GM21515 (cell line): ENCODE results near the gene ABCB7.
"Not testable (repeated sequence)": the region's sequence is repeated elsewhere in the genome, so short reads cannot be mapped to it uniquely, and the experiment has no call there.

Experiments used
- ATAC-seq: cut with Tn5 transposase; IDR thresholded peaks from one replicate; pipeline ENCODE4 v1.9.1; 2021; ENCODE audit not compliant: unreplicated experiment

Gene ABCB7

DNA sequence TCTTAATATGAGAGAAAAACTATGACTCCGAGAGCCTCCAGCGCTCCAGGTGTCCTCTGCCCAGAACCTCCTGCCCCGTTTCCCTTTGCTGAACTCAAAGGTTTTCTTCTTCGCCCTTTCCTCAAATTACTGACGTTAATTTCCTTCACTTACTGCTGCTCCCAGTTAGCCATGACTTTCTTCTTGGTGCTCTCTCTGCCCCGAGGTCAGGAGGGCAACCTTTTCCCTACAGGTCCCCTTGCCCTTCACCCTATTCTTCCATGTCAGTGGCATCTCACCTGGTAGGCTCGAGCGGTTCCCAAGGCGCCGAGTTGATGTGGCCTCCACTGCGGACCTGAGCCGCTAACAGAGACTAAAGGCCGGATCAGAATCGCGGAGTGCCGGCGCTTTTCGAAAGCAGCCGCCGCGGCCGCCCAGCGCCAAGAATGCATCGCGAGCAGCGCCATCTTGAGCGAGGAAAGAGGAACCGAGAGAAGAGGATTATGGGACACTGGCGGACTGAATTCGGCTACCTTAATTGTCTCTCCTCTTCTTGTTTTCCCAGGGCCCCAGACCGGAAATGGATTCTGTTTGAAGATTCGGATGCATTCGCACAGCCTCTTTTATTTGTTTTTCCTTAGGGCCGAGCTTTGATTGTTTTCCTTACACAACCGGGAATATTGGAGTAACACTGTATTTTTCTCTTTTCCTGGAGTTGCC, at the start of gene ABCB7:
TSS of gene ABCB7 (minus strand) at position 457 of the 699 bp plus-strand sequence. CDS start at position 446, 11 bp downstream.
- ATAC-seq: peak; percentile 90

DNA sequence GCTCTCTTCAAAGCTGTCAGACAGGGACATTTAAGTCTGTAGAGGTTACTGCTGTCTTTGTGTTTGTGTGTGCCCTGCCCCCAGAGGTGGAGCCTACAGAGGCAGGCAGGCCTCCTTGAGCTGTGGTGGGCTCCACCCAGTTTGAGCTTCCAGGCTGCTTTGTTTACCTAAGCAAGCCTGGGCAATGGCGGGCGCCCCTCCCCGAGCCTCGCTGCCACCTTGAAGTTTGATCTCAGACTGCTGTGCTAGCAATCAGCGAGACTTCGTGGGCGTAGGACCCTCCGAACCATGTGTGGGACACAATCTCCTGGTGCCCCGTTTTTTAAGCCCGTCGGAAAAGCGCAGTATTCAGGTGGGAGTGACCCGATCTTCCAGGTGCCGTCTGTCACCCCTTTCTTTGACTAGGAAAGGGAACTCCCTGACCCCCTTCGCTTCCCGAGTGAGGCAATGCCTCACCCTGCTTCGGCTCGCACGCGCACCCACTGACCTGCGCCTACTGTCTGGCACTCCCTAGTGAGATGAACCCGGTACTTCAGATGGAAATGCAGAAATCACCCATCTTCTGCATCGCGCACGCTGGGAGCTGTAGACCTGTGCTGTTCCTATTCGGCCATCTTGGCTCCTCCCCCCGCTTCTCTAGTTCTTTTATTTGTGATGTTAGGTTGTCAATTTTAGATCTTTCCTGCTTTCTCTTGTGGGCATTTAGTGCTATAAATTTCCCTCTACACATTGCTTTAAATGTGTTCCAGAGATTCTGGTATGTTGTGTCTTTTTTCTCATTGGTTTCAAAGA, 32.5 kb upstream of the ABCB7 start:
- ATAC-seq: not testable (repeated sequence)

DNA sequence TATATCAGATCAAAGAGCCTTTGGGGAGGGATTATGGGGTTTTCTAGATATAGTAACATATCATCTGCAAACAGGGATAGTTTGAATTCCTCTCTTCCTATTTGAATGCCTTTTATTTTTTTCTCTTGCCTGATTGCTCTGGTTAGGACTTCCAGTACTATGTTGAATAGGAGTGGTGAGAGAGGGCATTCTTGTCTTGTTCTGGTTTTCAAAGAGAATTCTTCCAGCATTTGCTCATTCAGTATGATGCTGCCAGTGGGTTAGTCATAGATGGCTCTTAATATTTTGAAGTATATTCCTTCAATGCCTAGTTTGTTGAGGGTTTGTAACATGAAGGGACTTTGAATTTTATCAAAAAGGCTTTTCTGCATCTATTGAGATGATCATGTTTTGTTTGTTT, 25.6 kb upstream of the ABCB7 start:
- ATAC-seq: no peak

DNA sequence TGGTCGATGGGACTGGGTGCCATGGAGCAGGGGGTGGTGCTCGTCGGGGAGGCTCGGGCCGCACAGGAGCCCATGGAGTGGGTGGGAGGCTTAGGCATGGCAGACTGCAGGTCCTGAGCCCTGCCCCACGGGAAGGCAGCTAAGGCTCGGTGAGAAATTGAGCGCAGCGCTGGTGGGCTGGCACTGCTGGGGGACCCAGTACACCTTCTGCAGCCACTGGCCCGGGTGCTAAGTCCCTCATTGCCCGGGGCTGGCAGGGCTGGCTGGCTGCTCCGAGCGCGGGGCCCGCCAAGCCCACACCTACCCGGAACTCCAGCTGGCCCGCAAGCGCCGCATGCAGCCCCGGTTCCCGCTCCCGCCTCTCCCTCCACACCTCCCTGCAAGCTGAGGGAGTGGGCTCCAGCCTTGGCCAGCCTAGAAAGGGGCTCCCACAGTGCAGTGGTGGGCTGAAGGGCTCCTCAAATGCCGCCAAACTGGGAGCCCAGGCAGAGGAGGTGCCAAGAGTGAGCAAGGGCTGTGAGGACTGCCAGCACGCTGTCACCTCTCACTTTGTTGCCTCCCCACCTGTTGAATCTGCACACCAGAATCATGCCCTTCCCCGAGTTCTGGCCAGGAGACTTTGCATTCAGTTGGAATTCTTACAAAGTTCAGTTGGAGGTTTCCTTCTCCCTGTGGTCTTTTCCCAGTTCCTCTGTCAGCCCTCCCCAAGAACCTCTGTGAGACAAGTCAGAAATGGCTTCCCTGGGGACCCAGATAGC, 23.6 kb upstream of the ABCB7 start:
- not testable (repeated sequence) for ATAC-seq

DNA sequence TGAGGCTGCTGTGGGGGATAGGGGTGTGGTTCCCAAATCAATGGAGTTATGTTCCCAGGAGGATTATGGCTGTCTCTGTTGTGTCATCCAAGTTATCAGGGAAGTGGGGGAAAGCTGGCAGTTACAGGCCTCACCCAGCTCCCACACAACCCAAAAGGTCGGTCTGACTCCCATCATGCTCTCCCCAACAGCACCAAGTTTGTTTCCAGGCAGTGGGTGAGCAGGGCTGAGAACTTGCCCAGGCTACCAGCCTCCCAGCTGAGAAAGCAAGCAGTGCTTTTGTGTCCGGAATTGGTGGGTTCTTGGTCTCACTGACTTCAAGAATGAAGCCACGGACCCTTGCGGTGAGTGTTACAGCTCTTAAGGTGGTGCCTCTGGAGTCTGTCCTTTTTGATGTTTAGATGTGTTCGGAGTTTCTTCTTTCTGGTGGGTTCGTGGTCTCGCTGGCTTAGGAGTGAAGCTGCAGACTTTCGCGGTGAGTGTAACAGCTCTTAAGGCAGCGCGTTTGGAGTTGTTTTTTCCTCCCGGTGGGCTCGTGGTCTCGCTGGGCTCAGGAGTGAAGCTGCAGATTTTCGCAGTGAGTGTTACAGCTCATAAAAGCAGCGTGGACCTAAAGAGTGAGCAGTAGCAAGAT, 16.3 kb upstream of the ABCB7 start:
- not testable (repeated sequence) for ATAC-seq

DNA sequence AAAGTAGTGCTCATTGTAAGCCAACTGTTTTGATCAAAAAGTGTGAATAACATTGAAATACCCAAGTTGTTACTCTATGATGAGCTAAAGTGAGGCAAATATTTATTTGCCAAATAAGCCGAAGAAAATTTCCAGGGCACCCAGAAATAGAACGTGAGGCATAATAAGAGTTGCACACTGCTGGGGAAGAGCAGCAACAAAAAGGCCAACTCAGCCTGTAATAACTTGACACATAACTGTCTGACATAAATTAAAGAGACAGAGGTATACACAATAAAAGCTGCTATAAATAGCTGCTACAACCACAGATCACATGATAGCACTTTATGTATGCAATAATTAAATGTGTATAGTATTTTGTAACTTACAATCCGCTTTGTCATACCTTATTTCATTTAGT, 2.0 kb upstream of the ABCB7 start:
- ATAC-seq: no peak

DNA sequence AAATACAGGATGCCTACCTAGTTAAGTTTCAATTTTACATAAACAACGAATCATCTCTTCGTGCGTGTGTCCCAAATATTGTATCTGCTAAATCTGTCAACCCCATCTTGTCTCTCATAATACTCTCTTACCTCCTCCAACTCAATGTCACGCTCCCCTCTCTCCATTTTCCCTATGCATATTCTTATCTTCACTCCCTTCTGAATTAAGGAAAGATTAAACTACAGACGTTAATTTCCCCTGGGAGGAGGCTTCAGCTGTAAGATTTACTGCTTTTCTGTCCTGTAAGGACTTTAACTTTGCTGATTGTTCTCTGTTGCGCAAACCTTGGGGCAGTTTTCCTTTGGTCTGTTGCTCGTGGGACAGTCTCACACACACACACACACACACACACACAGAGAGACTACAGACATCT, 455 bp upstream of the ABCB7 start:
- peak; percentile 22 for ATAC-seq

DNA sequence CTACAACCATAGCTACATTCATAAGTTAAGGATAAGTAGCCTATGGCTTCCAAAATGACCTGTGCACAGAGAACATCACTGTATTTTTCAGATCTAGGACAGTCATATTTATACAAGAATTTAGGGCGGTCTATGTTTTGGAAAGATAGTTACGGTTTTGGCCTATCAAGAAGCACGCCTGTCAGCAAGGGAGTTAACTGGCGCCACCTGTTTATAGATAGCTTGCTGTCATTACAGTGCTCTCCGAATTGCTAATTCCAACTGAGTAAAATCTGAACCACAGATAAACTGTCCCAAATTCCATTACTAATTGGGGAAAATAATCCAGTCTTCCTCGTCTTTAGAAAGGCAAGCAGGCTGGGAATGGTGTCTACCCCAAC, 646 bp downstream of the ABCB7 start:
- peak; percentile 57 for ATAC-seq

DNA sequence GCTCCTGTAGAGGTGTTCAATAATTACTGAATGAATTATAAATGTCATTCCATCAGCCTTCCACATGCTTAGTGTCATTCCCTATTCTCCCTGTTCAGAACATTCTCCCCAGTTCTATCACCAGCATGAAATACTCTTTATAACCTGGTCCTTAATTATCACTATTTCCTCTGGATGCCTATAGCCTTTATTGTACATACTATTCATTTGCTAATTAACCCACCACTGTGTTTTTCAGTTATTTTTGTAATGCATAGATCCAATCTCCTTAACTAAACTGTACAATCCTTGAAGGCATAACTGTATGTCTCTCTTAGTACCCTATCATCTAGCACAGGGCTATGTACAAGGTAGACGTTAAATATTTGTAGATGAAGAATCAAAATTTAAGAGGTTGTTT, 1.2 kb downstream of the ABCB7 start:
- no peak for ATAC-seq

DNA sequence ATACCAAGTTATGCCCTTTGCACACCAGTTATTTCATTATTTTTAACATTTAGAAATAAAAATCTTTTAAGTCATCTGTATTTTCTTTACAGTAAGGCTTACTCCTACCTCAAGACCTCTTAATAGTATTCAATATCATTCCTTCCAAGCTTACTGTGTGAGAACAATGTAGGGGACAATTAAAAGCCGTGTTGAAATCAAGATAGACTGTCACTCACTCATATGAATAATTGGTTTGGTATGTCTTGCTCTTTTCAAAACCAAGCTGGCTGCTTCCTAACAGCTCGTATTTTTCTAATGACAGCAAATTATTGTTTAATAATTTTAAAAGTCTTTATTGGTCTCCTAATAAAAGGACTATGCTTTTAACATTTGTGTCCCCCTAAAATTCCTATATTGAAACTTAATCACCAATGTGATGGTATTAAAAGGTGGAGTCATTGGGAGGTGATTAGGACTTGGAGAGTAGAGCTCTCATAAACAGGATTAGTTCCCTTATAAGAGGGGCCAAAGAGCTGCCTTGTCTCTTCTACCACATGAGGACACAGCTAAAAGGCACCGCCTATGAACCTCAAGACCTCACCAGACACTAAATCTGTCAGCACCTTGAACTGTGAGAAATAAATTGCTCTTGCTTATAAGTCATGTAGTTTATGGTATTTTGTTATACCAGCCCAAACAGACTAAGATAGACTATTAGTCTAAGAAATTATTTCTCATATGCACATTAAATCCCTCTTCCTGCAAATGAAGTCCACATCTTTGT, 4.1 kb downstream of the ABCB7 start:
- ATAC-seq: no peak

DNA sequence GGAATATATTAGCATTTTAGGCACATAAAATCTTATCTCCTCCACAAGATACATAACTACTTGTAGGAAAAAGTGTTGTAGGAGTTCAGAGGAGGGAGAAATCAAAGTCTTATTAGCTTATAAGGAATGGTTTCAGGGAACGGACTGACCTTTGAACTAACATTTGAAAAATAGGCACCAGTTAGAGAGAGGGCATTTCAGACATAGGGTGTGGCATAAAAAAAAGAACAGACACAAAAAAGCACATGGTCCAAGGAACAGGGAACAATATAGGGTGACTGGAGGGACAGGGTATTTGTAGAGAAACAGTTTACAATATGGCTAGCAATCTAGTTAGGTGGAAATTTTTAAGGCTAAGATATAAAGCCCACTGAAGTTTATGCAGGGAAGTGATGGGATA, 6.4 kb downstream of the ABCB7 start:
- ATAC-seq: no peak

DNA sequence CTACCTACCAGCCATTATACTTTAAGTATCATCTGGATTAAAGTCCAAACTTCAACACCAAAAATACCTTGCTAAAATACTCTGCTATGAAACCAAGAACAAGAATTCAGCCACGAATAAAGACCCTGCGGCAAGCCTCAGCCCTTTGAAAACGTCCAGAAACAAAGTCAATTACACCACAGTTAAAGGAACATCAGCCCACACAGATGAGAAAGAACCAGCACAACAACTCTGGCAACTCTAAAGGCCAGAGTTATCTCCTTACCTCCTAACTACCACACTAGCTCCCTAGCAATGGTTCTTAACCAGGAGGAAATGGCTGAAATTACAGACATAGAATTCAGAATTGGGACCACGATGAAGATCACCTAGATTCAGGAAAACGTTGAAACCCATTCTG, 23.4 kb downstream of the ABCB7 start:
- ATAC-seq: no peak

DNA sequence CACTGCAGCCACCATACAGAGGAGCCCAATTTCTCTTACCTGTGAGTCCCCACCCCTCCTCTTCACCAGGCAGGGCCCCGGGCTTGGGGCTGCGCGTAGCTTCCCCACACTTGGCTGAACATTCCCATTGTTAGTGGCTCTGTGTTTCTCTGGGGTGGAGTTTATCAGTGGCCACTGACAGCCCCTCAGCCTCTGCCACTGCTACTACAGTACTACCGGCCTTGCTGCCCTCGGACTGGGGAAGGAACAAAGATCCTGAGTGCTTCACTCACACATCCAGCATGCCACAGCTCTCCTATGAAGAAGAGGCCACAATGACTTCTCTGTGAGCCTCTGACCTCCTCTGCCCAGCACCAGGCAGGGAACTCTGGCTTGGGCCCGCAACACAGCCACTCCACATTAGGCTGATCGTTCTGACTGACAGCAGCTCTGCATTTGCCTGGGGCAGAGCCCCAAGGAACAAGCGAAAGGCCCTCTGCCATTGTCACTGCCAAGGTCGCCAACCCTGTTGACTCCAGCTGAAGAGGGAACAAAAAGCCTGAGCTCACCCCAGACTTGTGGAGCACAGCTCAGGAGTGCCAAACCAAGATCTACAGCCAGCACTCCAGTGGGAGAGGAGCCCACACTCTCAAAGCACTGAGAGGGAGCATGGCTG, 24.0 kb downstream of the ABCB7 start:
- ATAC-seq: no peak

DNA sequence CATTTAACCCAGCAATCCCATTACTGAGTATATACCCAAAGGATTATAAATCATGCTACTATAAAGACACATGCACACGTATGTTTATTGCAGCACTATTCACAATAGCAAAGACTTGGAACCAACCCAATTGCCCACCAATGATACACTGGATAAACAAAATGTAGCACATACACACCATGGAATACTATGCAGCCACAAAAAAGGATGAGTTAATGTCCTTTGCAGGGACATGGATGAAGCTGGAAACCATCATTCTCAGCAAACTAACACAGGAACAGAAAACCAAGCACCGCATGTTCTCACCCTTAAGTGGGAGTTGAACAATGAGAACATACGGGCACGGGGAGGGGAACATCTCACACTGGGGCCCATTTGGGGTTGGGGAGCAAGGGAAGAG, 27.0 kb downstream of the ABCB7 start:
- not testable (repeated sequence) for ATAC-seq

DNA sequence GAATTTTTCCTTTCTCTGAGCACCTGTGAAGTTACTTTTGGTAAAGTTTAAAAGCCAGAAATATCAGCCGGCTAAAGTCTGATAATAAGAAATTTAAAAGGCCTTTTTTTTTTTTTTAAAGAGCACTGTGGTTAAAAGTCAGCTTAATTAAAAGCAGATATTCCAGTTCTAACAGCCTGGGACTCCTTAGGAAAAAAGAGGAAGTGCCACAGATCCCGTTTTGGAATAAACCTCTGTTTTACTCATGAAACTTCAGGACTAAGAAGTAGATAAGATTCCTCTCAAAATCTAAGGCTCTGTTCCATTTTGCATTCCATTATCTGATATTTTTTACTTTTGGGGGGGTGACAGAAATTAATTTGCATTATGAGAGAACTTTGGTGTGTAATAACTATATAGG, 37.8 kb downstream of the ABCB7 start:
- ATAC-seq: no peak

DNA sequence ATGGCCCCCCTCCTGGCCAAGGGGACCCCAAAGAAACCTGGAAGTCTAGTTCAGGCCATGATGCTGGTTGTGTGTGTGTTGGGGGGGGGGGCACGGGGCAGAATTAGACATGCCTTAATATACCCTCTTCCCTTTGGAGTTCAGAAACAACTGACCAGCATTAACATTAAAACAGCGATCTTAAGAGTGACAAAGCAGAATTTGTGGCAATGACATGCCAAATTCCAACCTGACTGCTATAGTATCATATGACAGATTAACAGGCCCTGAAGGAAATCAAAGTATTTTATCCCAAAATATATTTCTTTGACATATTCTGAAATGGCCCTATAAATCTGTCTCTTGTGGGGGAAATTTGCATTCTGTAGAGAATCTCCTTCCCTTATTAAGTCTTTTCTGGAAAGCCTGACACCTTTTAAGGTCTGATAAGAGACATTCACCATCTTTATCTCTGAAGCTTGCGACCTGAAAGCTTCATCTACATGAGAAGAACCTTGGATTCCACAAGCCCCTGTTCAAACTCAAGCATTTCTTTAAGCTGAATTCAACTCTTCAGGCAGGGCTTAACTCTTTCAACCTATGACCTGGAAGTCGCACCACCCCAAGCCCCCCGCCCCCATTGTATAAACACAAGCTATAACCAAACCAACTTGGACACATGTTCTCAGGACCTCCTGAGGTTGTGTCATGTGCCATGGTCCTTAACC, 40.2 kb downstream of the ABCB7 start:
- ATAC-seq: no peak

DNA sequence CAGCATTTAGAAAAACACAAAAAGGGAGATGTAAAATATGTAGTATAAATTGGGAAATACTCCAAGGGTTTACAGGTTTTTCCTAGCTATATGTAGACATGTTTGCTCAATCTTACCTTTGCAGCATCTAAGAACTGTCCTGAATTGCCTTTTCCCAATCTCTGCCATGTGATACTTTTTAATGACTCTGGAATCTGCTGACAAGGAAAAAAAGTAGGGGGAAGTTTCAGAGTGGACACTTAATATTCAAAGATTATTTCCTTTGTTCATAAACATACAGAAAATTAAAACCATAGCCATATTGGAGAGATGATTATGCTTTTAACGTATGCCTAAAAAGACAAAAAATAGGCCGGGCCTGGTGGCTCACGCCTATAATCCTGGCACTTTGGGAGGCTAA, 41.4 kb downstream of the ABCB7 start:
- ATAC-seq: no peak

DNA sequence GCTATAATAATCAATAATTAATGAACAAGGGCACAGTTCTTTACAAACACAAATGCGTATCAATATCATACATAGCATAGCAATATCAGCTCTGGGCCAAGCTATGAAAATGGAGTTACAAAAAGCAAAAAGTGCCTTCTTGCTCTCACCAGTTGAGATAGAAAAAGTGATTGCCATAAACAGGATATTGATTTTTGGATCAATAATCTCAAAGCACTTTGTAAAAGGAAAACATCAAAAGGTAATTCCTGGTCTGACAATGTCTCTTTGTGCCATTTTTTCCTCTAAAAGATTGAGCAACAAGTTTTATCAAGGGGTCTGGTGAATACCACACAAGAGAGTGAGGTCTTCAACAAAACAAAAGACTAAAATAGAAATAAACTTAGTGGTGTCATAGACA, 42.4 kb downstream of the ABCB7 start:
- no peak for ATAC-seq

DNA sequence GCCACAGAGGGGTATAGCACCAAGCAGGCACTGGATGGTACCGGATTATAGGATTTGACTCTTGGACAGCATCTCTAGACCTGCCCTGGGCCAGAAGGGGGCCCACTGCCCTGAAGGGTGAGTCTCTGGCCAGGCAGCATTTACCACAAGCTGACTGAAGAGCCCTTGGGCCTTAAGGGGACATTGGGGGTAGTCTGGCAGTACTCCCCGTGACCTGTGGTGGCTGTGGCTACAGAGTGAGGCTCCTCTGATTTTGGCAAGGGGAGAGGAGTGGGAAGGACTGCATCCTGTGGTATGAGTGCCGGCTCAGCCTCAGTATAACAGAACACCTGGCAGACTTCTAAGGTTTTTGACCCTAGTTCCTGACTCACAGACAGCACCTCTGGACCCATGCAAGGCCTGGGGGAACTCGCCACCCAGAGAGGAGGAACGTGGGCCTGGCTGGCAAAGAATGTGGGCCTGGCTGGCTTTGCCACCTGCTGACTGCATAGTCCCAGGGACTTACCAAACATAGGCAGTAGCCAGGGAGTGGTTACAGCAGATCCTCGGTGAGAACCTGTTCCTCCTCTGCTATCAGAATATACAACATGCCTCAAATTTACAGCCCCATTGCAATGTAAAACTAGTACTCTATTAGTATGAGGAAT, 48.1 kb downstream of the ABCB7 start:
- no peak for ATAC-seq
